Right renal cortex interstitium (tissue), 3 donors: ENCODE results near the gene ACP6. TPM values are rescaled to one million over a fixed set of nuclear protein-coding genes. Genes with fewer than 3 reads are reported as not detected.

Experiments used
- polyA plus RNA-seq, 3 donors: library from polyadenylated mRNA; unstranded; fragments of 120-200 nt; gene quantifications; one replicate each; pipeline ENCODE4 v1.2.1, GENCODE V29; 2013; ENCODE audit not compliant: insufficient read length in 3 of 3

Gene ACP6
- polyA plus RNA-seq, 3 donors, result 22.5 to 35.9 (median 30.3) TPM

Other genes with a start within 250 kb of the ACP6 start
- 10 to 100 TPM; 52.3 to 56.8 (median 54.8) TPM for gene BCL9, start 129.0 kb downstream of the ACP6 start, polyA plus RNA-seq
- gene GJA5, start 90.1 kb upstream of the ACP6 start, polyA plus RNA-seq, result 10 to 100 TPM; 27.4 to 28.5 (median 28.2) TPM
- gene GJA8, start 232.3 kb upstream of the ACP6 start, polyA plus RNA-seq, result under 1 TPM; 0.53 to 0.72 (median 0.65) TPM